Mucosa of descending colon (tissue), 3 donors: ENCODE data around the gene MVB12B. TPM values are rescaled to one million over a fixed set of nuclear protein-coding genes. Genes with fewer than 3 reads are reported as not detected.

Experiments
- ATAC-seq: fragments of 200-7000 bp; cut with Tn5 transposase; one replicate; pipeline ENCODE4 v1.9.1; 2020; ENCODE audit warnings: mild to moderate bottlenecking, moderate library complexity
- DNase-seq, 3 donors: peaks; one replicate each; pipeline ENCODE4 v3.0.0-alpha.2; 2020
- H3K36me3 ChIP-seq: fragments of 200-600 bp; one replicate; pipeline ENCODE4 v1.8.0; 2021; ENCODE audit warnings: low read depth, mild to moderate bottlenecking
- H3K4me1 ChIP-seq: fragments of 200-600 bp; one replicate; pipeline ENCODE4 v1.8.0; 2021; ENCODE audit warnings: low read depth, mild to moderate bottlenecking
- H3K4me3 ChIP-seq: fragments of 200-600 bp; one replicate; pipeline ENCODE4 v1.8.0; 2021; ENCODE audit warnings: mild to moderate bottlenecking
- H3K9me3 ChIP-seq: fragments of 200-600 bp; one replicate; pipeline ENCODE4 v1.8.0; 2021; ENCODE audit warnings: mild to moderate bottlenecking
- intact Hi-C, 2 donors: fragments of 100-400 bp; cut with DNase I in 1 of 2; cut with micrococcal nuclease in 1 of 2; formaldehyde crosslinking; loops; one replicate each; pipeline versions ENCODE4 v1.11.0 to v1.11.1; 2022; cut with DNase I, micrococcal nuclease
- total RNA-seq, 3 donors: library from RNA; stranded (reverse); fragmentation: NEBNext Ultra II Directional in 2 of 3; extraction: Animal tissue kit (Norgen Biotek cat#: 25700) in 2 of 3; gene quantifications; one replicate each; pipeline versions ENCODE4 v1.2.1 to v1.2.4, GENCODE V29; 2021 to 2023
- TF ChIP-seq, protein P1 (sequence below): fragments of 200-600 bp; IDR thresholded peaks from one replicate; pipeline ENCODE4 v1.8.0; 2022; ENCODE audit warnings: antibody characterized with exemption, mild to moderate bottlenecking
- donor health status: DM: no; HTN: no; CAD: no; lungs with moderate emphysema.
- donor health status: DM: no; HTN: no; CAD: no.
- donor health status: DM: no; HTN: yes; CAD: no.

Gene MVB12B
- total RNA-seq, 3 donors from 2014 or later: 16.8 to 26.4 (median 21.6) TPM

DNA sequence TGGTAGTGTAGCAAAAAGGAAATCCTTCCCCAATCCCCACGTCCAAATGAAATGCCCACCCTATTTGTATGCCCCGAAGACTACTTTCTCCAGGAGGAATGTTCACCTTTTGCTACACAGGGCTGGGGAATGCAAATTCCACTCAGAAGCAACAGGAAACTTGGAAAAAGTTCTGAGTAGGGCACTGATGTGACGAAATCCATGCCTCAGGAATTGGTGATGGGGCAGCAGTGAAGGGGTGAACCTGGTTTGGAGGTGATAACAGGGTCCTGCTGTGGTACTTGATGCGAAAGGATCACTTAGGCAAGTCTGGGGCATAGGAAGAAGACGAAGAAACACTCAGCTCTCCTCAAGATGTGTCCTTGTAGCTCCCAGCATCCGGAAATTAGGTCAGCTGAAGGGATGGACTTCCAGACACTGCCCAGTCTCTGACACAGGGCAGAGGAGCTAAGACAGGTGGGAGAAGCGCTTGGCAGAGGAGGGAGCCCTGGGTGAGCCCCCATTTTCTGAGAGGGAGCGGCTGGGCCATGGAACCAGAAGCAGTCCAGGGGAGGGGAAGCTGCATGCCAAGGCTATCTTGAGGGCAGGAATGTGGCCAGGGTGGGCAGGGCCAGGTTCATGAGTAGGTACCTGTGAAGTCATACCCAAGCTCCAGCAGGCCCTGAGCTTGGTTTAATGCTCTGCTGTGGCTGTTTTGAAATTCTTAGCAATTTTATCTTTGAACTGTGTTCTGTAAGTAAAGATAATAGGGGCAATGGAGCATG is 22.2 kb upstream of the MVB12B start:
- no peaks in the 10 kb centered on the region for H3K36me3 ChIP-seq
- no peaks in the 10 kb centered on the region for H3K9me3 ChIP-seq
- H3K4me1 ChIP-seq: no peaks in the 10 kb centered on the region
- intact Hi-C loops: loop anchor here in 1 of 2 donors (5.0 kb wide), 2 partner anchors 93 to 188 kb away; no protein-coding TSS in a partner anchor
- DNase-seq (no peak), ATAC-seq (no peak)
- no peak overlapping the region for H3K4me3 ChIP-seq
- TF ChIP-seq, protein P1, sequence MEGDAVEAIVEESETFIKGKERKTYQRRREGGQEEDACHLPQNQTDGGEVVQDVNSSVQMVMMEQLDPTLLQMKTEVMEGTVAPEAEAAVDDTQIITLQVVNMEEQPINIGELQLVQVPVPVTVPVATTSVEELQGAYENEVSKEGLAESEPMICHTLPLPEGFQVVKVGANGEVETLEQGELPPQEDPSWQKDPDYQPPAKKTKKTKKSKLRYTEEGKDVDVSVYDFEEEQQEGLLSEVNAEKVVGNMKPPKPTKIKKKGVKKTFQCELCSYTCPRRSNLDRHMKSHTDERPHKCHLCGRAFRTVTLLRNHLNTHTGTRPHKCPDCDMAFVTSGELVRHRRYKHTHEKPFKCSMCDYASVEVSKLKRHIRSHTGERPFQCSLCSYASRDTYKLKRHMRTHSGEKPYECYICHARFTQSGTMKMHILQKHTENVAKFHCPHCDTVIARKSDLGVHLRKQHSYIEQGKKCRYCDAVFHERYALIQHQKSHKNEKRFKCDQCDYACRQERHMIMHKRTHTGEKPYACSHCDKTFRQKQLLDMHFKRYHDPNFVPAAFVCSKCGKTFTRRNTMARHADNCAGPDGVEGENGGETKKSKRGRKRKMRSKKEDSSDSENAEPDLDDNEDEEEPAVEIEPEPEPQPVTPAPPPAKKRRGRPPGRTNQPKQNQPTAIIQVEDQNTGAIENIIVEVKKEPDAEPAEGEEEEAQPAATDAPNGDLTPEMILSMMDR: no peak

DNA sequence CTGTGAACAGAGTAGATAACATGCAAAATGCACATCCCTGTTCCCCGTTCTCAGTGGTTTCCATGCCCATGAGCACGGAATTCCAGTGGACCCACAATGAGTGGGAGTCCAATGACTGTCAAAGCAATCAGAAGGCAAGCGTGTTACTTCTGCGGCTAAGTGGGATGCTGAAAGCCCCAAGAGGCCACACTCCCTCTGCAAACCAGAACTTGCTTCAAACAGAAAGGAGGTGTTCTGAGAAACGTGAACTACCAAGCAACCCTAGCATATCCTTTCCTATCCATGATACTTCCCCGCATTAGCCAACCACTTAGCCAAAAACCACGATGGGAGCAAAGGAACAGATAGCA is 21.7 kb upstream of the MVB12B start:
- Histone ChIP-seq H3K36me3 (no peaks in the 10 kb centered on the region), H3K4me1 (no peaks in the 10 kb centered on the region), H3K4me3 (no peak overlapping the region), H3K9me3 (no peaks in the 10 kb centered on the region)
- DNase-seq (no peak), ATAC-seq (no peak)
- TF ChIP-seq, protein P1: no peak
- intact Hi-C loops: loop anchor here in 1 of 2 donors (5.0 kb wide), 2 partner anchors 92 to 187 kb away; no protein-coding TSS in a partner anchor

DNA sequence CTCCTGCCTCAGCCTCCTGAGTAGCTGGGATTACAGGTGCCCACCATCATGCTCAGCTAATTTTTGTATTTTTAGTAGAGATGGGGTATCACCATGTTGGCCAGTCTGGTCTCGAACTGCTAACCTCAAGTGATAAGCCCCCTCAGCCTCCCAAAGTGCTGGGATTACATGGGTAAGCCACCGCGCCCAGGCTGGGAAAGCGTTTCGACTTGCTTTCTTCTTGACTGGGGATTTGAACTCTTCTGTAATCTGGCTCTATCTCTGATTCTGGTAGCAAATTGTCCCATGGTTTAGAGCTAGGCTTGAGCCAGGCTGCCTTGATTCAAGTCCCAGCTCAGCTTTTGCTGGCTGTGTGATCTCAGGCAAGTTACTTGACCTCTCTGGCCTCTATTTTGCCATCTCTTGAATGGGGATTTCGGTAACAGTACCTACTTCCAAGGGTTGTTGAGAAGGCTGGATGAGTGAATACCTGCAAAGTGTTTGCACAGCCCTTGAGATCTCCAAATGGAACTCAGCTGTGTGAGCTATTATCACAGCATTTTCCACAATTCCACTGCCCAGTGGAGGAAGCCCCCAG is 20.5 kb upstream of the MVB12B start:
- no peak for ATAC-seq
- intact Hi-C loops: no loop called here
- no peaks in the 10 kb centered on the region for H3K36me3 ChIP-seq
- H3K9me3 ChIP-seq: no peaks in the 10 kb centered on the region
- no peaks in the 10 kb centered on the region for H3K4me1 ChIP-seq
- no peak overlapping the region for H3K4me3 ChIP-seq
- no peak for DNase-seq
- TF ChIP-seq, protein P1: no peak

DNA sequence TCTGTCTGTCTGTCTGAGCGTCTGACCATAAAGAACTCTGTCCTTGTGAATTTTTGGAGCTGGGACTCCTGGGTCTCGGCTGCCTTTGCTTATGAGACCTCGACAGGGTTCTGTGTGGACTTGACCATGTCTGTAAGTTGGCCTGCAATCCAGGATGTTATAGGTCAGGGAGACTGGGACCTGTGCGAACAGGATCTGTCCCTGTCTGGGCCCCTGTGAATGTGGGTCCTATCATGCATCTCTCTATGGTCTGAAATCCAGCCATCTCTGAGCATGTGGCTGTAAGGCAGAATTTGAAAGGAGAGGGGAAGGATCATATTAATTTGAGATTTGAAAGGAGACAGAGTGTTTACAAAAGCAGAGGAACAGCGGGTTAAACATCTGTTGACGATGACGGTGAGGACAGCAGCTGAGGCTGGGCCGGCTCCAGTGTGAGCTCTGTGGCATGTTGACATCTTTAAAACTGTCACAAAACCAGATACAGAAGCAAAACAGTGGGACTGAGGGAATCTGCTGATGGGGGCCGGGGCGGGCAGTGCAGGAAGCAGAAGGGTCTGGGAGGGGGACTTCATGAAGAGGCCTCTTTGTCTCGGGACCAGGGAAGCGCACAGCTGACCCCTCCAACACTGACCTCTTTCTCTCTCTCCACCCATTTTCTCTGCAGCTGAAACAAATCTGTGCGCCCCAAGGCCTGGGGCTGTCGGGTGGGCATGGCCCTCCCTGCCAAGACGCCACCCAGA is 19.1 kb upstream of the MVB12B start:
- TF ChIP-seq, protein P1: no peak
- H3K4me3 ChIP-seq: no peak overlapping the region
- intact Hi-C loops: no loop called here
- H3K36me3 ChIP-seq: no peaks in the 10 kb centered on the region
- no peaks in the 10 kb centered on the region for H3K9me3 ChIP-seq
- ATAC-seq (no peak), DNase-seq (no peak)
- H3K4me1 ChIP-seq: no peaks in the 10 kb centered on the region

DNA sequence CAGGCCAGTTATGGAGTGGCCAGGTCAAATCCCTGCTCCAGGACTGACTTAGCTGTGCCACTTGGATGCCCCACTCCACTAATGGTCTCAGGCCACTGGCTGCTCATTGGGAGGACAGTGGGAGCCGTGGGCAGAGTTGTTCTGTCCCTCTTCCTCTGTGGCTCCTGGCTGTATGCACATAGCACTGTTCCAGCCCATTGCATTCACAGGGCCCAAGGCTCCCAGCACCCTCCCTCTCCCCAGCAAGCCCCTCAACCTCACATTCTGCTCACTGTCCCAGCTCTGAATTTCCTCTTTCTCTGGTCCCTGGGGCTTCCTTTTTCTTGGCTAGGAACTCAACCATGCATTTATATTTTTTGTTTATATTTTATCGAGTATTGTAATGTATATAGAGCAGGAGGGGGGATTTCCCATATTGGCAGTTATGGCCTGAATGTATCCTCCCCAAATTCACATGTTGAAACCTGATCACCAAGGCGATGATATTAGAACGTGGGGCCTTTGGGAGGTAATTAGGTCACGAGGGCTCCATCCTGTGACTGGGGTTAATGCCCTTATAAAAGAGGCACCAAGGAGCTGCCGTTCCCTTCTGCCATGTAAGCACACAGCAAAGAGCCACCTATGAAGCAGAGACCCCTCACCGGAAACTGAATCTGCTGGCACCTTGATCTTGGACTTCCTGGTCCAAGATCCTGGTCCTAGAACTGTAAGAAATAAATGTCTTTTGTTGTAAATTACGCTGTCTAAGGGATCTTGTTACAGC is 17.0 kb upstream of the MVB12B start:
- ATAC-seq (no peak), DNase-seq (no peak)
- Histone ChIP-seq H3K36me3 (no peaks in the 10 kb centered on the region), H3K4me1 (no peaks in the 10 kb centered on the region), H3K9me3 (no peaks in the 10 kb centered on the region), H3K4me3 (no peak overlapping the region)
- intact Hi-C loops: loop anchor here in 1 of 2 donors (10.0 kb wide), 1 partner anchor 85 kb away; no protein-coding TSS in a partner anchor
- TF ChIP-seq, protein P1: no peak
